GM23338 (cell line): Measurements from ENCODE around the gene IQSEC3.

Experiments used
- CTCF ChIP-seq, 2 experiments: fragments of 200-600 bp in 1 of 2; sonication (generic) in 1 of 2; conservative IDR thresholded peaks; 2 replicates each; pipeline versions ENCODE4 v1.5.1 to v1.6.1; 2016 to 2017; ENCODE audit warnings: antibody characterized with exemption in 2 of 2, low read depth in 2 of 2, mild to moderate bottlenecking in 2 of 2, moderate library complexity in 1 of 2
- JUNB ChIP-seq: IDR thresholded peaks from one replicate; pipeline ENCODE4 v1.6.1; 2016; ENCODE audit warnings: antibody characterized with exemption; ENCODE audit not compliant: unreplicated experiment
- POLR2AphosphoS5 ChIP-seq: IDR thresholded peaks from 2 replicates; pipeline ENCODE4 v1.6.1; 2016; ENCODE audit warnings: antibody characterized with exemption, low read depth
- REST ChIP-seq: IDR thresholded peaks from one replicate; pipeline ENCODE4 v1.6.1; 2018; ENCODE audit warnings: antibody characterized with exemption; ENCODE audit not compliant: unreplicated experiment
- ZNF331 ChIP-seq: fragments of 250-450 bp; sonication (Bioruptor Pico); IDR thresholded peaks from 2 replicates; pipeline ENCODE4 v1.5.0; 2020; ENCODE audit warnings: low read depth, mild to moderate bottlenecking, moderate library complexity

DNA sequence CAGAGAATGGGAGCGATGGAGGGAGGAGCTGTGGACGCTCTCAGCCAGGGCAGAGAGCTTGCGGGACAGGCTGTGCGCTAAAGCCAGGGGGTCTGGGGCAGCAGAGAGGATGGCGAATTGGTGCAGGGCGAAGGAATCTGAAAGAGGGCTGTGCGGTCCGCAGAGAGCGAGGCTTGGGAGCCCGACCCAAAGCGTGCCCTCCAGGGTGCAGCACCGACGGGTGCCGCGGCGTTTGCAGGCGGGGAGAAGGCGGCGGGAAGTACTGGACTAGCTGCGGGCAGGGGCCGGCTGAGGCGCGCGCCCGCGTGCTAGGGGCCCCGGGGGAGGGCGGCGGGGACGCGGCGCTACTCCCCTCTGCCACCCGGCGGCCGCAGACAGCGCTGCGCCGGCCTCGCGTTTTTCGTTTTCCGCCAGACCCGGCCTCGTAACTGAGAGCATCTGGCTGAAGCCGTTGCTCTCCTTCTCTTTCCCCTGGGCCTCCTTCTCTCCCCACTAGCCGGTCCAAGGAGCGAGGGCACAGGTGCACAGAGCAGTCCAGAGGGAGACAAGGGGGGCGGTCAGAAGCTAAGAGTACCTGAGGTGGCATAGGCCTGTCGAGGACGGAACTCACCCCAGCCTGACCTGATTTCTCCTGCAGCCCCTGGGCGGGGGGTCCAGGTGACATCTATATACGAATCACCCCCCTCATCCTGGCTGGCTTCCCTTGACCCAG is 122.5 kb downstream of the IQSEC3 start:
- TF ChIP-seq CTCF (conservative IDR thresholded peaks at IDR 0.05; ENCODE audit: low read depth in 2 of 2) (peak; percentile 55 to 69), ZNF331 (CRISPR knock-in tag) (no peak), POLR2AphosphoS5 (peak; percentile 54; the same call in 1 of the 2 replicates), JUNB (no peak), REST (no peak)
